Common myeloid progenitor, CD34-positive (primary cell): Measurements from ENCODE around the gene HDAC4.

Experiments used
- CTCF ChIA-PET: fragments of 350-600 bp; sonication (Branson Sonifier 250); formaldehyde crosslinking; loops from one replicate; lab custom pipeline; 2021; ENCODE audit warnings: antibody characterized with exemption; lab: Charles Lee
- POLR2A ChIA-PET: fragments of 350-600 bp; sonication (Branson Sonifier 250); formaldehyde crosslinking; loops from one replicate; lab custom pipeline; 2021; ENCODE audit warnings: antibody characterized with exemption; lab: Charles Lee
- DNase-seq, 3 donors: peaks; one replicate each; pipeline versions ENCODE4 v3.0.0 to v3.0.0-alpha.2; 2013
- H3K27ac ChIP-seq, 2 experiments: 1 replicate in 1 of 2; 2 replicates in 1 of 2; pipeline ENCODE4 v1.7.0; 2013; ENCODE audit warnings: inconsistent platforms in 2 of 2, low read length in 2 of 2, mild to moderate bottlenecking in 2 of 2, low read depth in 1 of 2, moderate library complexity in 1 of 2; ENCODE audit not compliant: severe bottlenecking in 2 of 2, insufficient read depth in 1 of 2, poor library complexity in 1 of 2
- H3K27me3 ChIP-seq, 5 experiments: replicated peaks in 2 of 5; 1 replicate in 3 of 5; 2 replicates in 2 of 5; pipeline versions ENCODE4 v1.6.1 to v1.7.0; 2013; ENCODE audit warnings: low read length in 4 of 5, mild to moderate bottlenecking in 2 of 5, moderate library complexity in 2 of 5, inconsistent platforms in 1 of 5; ENCODE audit not compliant: insufficient read depth in 5 of 5, control insufficient read depth in 4 of 5
- H3K36me3 ChIP-seq, 4 experiments: 1 replicate in 2 of 4; 2 replicates in 2 of 4; pipeline versions ENCODE4 v1.6.1 to v1.7.0; 2013; ENCODE audit warnings: low read length in 3 of 4, control low read depth in 1 of 4, mild to moderate bottlenecking in 1 of 4; ENCODE audit not compliant: control insufficient read depth in 4 of 4, insufficient read depth in 4 of 4
- H3K4me1 ChIP-seq, 4 experiments: 1 replicate in 3 of 4; 2 replicates in 1 of 4; pipeline versions ENCODE4 v1.6.1 to v1.7.1; 2013; ENCODE audit warnings: low read length in 3 of 4, mild to moderate bottlenecking in 3 of 4, control low read depth in 1 of 4, inconsistent platforms in 1 of 4, moderate library complexity in 1 of 4; ENCODE audit not compliant: control insufficient read depth in 4 of 4, insufficient read depth in 4 of 4; ENCODE audit errors: control extremely low read depth in 1 of 4
- H3K4me3 ChIP-seq, 7 experiments: 1 replicate in 4 of 7; 2 replicates in 3 of 7; pipeline versions ENCODE4 v1.5.1 to v1.7.0; 2013; ENCODE audit warnings: mild to moderate bottlenecking in 7 of 7, low read length in 6 of 7, moderate library complexity in 6 of 7, inconsistent platforms in 2 of 7, low read depth in 2 of 7, control low read depth in 1 of 7; ENCODE audit not compliant: insufficient read depth in 4 of 7, control insufficient read depth in 1 of 7; ENCODE audit errors: extremely low read depth in 1 of 7
- H3K9me3 ChIP-seq, 5 experiments: 1 replicate in 4 of 5; 2 replicates in 1 of 5; pipeline versions ENCODE4 v1.6.1 to v1.7.1; 2013; ENCODE audit warnings: low read length in 4 of 5, mild to moderate bottlenecking in 2 of 5, inconsistent platforms in 1 of 5, low read depth in 1 of 5, moderate library complexity in 1 of 5; ENCODE audit not compliant: control insufficient read depth in 4 of 5, insufficient read depth in 2 of 5; ENCODE audit errors: control extremely low read depth in 1 of 5
- WGBS: methylation state at CpG from one replicate; pipeline ENCODE4 v1.1.5; 2013; ENCODE audit not compliant: insufficient coverage; 5-methylcytosine and 5-hydroxymethylcytosine counted together

HDAC4 gene

GRCh38 chr2:239169311-239170048 lies 231.3 kb downstream of the HDAC4 start:
- no peaks in the 10 kb centered on the region for H3K4me1 ChIP-seq
- H3K36me3 ChIP-seq, result peaks cover 4 to 33% (median 13%) of the 10 kb centered on the region in 4 experiments
- no peaks in the 10 kb centered on the region for H3K27me3 ChIP-seq
- WGBS, result 99% methylated on average over 24 of the region's 27 CpGs
- no peak overlapping the region for H3K27ac ChIP-seq
- POLR2A ChIA-PET, result no interaction called here
- peaks cover 6 to 32% (median 18%) of the 10 kb centered on the region in 5 experiments for H3K9me3 ChIP-seq
- H3K4me3 ChIP-seq, result no peak overlapping the region
- no peak for DNase-seq
- CTCF ChIA-PET, result interaction anchor here (0.6 kb wide), 1 partner anchor 215 kb away, joined by 3 read pairs; no protein-coding TSS in a partner anchor

DNA sequence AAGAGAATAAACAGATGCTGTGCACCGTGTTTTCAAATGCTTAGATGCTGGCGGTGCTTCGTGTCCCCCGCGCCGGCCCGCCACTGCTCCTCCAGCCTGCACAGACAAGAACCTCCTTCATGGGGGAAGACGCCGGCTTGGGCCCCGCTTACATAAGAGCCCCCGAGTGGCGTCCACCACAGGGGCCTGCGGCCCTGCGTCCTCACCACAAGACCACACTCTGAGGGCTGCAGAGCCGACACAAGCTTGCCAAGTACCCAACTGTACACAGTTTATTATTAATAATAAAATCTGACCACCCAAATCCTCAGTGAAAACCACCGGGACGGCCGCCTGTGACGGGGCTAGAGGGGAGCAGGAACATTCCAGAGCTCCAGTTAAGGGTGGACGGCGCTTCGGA lies 232.2 kb downstream of the HDAC4 start:
- WGBS, result 98% methylated on average over 5 of the region's 22 CpGs
- ChIA-PET POLR2A (no interaction called here), CTCF (no interaction called here)
- no peak for DNase-seq
- Histone ChIP-seq H3K27ac (no peak overlapping the region), H3K36me3 (peaks cover 2 to 28% (median 13%) of the 10 kb centered on the region in 4 experiments), H3K9me3 (peaks cover 6 to 26% (median 16%) of the 10 kb centered on the region in 5 experiments), H3K4me3 (no peak overlapping the region), H3K27me3 (no peaks in the 10 kb centered on the region), H3K4me1 (no peaks in the 10 kb centered on the region)

GRCh38 chr2:239167766-239168444 lies 232.9 kb downstream of the HDAC4 start:
- H3K4me3 ChIP-seq, result no peak overlapping the region
- H3K27ac ChIP-seq, result no peak overlapping the region
- peaks cover 4 to 21% (median 14%) of the 10 kb centered on the region in 5 experiments for H3K9me3 ChIP-seq
- WGBS, result 98% methylated on average over 24 of the region's 26 CpGs
- CTCF ChIA-PET, result no interaction called here
- POLR2A ChIA-PET, result no interaction called here
- no peaks in the 10 kb centered on the region for H3K27me3 ChIP-seq
- H3K36me3 ChIP-seq, result peaks cover 2 to 32% (median 16%) of the 10 kb centered on the region in 4 experiments
- DNase-seq, result no peak
- no peaks in the 10 kb centered on the region for H3K4me1 ChIP-seq

GRCh38 chr2:239167011-239167673 lies 233.7 kb downstream of the HDAC4 start:
- H3K4me1 ChIP-seq, result no peaks in the 10 kb centered on the region
- POLR2A ChIA-PET, result no interaction called here
- H3K4me3 ChIP-seq, result no peak overlapping the region
- H3K27ac ChIP-seq, result no peak overlapping the region
- WGBS, result 100% methylated on average over 11 of the region's 15 CpGs
- peaks cover 3 to 18% (median 14%) of the 10 kb centered on the region in 5 experiments for H3K9me3 ChIP-seq
- no peaks in the 10 kb centered on the region for H3K27me3 ChIP-seq
- DNase-seq, result no peak
- CTCF ChIA-PET, result no interaction called here
- peaks cover 2 to 39% (median 19%) of the 10 kb centered on the region in 4 experiments for H3K36me3 ChIP-seq

DNA sequence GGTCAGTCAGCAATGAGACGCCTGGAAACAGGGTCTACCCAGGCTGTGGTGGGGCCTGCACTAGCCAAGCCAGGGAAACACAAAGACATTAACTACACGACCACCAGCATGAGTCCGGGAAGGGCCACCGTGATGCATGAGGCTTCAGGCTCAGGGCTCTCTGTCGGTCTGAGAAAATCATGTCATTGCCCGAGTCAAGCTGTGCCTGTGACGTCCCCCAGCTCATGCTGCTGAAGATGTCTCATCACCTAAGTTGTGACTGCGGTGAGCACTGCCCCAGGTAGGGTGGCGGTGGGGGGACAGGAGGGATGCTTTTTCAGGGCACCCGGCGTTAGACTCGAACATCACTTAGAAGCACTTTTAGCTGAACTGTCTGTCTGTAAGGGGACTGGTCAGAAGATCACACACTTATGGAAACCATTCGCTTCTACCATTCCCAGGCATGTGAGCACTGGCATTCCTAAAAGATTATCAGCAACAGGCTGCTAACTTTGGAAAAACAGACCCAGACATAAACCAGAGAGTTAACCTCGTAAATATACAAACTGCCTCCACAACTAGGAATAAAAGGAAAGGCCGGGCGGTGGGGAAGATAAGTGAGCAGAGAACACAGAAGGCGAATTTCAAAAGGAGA lies 234.5 kb downstream of the HDAC4 start:
- POLR2A ChIA-PET, result no interaction called here
- CTCF ChIA-PET, result no interaction called here
- no peaks in the 10 kb centered on the region for H3K4me1 ChIP-seq
- no peak for DNase-seq
- WGBS, result 90% methylated on average over 15 of the region's 17 CpGs
- H3K36me3 ChIP-seq, result peaks cover 2 to 44% (median 19%) of the 10 kb centered on the region in 4 experiments
- H3K27ac ChIP-seq, result no peak overlapping the region
- no peaks in the 10 kb centered on the region for H3K27me3 ChIP-seq
- H3K9me3 ChIP-seq, result peaks cover under 1 to 14% (median 7%) of the 10 kb centered on the region in 5 experiments
- no peak overlapping the region for H3K4me3 ChIP-seq

DNA sequence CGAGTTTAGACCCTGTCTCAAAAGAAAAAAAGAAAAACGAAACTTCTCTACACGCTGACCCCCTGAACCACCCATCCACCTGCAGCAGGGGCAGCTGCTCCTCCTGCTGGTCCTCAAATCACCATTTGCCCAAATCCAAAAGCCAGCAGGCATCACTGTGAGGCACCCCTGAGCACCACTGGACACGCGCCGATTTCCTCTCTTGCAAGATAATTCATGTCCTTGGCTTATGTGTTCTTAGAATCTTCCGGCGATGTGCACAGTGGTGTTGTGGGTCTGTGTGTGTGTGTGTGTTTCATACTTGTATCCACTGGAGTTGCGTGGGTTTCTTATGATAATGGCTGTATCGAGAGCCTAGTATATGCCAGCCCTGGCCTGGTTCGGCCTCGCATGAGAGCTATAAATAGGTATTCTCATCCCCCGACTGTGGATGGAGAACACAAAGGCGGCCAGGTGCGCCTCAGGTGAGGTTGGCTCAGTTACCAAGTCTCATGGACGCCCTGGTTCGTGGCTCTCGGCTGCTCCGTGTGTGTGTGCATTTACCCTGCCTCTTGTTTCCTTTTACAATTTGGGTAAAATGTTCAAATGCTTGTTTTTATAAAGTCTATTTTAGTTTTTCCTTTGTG lies 235.5 kb downstream of the HDAC4 start:
- WGBS, result 100% methylated on average over 17 of the region's 19 CpGs
- no peak overlapping the region for H3K4me3 ChIP-seq
- POLR2A ChIA-PET, result no interaction called here
- no peak overlapping the region for H3K27ac ChIP-seq
- CTCF ChIA-PET, result no interaction called here
- H3K9me3 ChIP-seq, result peaks cover 0 to 4% (median 0%) of the 10 kb centered on the region in 5 experiments
- no peaks in the 10 kb centered on the region for H3K27me3 ChIP-seq
- H3K36me3 ChIP-seq, result peaks cover 2 to 42% (median 20%) of the 10 kb centered on the region in 4 experiments
- DNase-seq, result no peak
- no peaks in the 10 kb centered on the region for H3K4me1 ChIP-seq
